T-helper 22 cell (primary cell): ENCODE measurements around the gene GRIK1.

Source experiments
- DNase-seq: peaks from one replicate; pipeline ENCODE4 v3.0.0-alpha.2; 2020; ENCODE audit warnings: low read depth

The GRIK1 gene

DNA sequence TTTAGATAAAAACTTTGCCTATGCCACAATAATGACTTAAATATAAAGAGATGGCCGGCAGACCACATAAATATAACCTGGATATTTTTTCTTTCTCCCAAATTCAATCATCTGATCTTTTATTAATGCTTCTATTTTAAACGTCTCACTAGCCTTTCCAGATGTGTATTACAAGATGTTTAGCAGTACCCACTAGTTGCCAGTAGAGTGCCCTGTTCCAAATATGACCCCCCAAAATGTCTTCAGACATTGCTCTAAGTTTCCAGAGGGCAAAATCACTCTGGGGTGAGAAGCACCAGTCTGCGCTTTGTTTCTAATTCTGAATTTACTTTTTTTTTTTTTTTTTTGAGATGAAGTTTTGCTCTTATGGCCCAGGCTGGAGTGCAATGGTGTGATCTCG is 268.1 kb downstream of the GRIK1 start:
- no peak for DNase-seq

- no peak for DNase-seq
Measured at GRCh38 chr21:29670228-29670627, 269.6 kb downstream of the GRIK1 start.

DNA sequence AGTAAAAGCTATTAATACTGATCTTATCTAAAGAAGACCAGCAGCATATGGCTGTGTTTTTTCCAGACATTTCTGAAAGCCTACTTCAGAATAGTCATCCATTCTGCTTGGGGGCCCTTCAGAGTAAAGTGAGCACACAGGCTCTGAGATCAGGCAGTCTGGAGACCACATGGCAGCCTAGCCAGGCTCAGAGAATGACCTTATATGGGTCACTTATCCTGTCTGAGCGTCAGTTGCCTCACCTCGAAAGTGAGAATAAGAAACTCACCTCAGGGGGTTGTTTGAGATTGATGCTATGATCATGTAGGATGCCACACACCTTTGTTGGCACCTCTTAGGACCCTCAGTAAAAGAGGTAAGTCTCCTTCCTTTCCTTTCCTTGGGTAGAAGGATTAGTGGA is 270.4 kb downstream of the GRIK1 start:
- DNase-seq: no peak

GRCh38 chr21:29667651-29668050 is 272.1 kb downstream of the GRIK1 start:
- no peak for DNase-seq

GRCh38 chr21:29664615-29665014 is 275.2 kb downstream of the GRIK1 start:
- DNase-seq: no peak

DNA sequence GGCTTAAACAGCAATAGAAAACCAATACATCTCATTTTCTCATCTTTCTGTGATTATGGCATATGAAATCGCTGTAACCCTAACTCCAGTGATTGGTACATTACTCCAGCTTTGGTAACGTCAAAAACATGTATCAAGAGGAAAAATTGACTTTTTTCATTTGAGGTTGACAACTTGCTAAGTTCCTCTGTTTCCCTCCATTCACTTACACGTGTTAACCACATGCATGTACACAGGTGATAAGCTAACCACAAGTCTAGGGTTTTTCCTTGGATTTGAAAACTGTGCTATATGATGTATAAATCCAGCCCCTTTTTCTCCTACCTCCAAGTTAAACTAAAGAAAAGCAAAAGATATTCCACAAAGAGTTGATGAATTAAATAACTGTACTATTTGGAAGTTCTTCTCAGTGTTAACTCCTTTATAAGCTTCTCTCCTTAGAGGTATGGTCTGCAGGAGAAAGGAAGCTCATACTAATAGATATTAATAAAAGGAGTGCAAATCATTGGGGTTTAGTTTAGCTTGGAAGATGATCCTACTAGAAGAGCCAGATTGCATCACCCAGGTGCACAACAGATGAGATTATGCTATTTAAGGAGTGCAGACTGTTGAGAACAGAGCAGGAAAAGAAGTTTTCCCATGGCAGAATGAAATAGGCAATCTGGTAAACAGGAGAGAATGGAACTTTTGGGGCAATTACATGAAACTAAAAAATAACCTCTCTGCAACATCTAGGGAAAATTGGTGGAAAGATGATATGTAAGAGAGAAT is 277.9 kb downstream of the GRIK1 start:
- no peak for DNase-seq

GRCh38 chr21:29660047-29660720 is 279.6 kb downstream of the GRIK1 start:
- no peak for DNase-seq

- DNase-seq: no peak
Measured at GRCh38 chr21:29658934-29659203, 280.9 kb downstream of the GRIK1 start.

DNA sequence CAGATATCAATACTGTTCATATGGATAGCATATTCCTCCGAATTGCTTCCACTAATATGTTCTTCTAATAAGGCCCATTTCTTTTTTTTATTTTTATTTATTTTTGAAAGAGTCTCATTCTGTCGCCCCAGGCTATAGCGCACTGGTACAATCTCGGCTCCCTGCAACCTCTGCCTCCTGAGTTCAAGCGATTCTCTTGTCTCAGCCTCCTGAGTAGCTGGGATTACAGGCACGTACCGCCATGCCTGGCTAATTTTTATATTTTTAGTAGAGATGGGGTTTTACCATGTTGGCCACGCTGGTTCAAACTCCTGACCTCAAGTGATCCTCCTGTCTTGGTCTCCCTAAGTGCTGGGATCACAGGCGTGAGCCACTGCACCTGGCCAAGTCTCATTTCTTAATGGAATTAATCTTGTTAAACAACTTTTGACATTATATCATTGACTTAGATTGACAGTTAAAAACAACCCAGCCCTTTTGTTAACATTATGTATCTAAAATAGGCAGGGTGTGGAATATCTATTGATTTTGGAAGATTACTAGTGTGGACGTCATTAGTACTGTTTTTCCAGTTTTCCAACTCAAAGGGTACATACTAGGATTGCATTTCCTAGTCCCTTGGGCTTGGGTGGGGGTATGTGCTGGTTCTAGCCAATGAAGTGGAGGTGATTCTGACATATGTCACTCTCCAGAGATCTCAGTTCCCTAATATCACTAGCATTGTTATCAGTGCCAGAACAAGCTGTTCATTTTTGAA is 281.4 kb downstream of the GRIK1 start:
- no peak for DNase-seq

- DNase-seq: no peak
Measured at GRCh38 chr21:29657240-29657989, 282.4 kb downstream of the GRIK1 start.

- DNase-seq: no peak
Measured at GRCh38 chr21:29656504-29657239, 283.1 kb downstream of the GRIK1 start.

- DNase-seq: no peak
Measured at GRCh38 chr21:29655577-29655976, 284.2 kb downstream of the GRIK1 start.

DNA sequence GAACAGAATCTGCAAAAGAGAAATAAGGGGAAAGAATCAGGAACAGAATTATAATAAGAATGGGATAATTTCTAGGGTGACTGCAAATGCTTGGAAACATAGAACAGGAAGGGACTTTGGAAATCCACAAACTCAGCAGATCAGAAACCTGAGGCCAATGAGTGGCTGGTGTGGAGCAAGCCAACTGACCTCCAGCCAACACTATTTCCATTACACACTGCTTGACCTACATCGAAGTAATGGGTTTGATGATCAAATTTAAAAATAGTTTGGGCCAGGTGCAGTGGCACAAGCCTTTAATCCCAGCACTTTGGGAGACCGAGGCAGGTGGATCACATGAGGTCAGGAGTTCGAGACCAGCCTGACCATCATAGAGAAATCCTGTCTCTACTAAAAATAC is 284.9 kb downstream of the GRIK1 start:
- DNase-seq: no peak

- DNase-seq: no peak
Measured at GRCh38 chr21:29654203-29654602, 285.6 kb downstream of the GRIK1 start.

GRCh38 chr21:29650523-29651022 is 289.2 kb downstream of the GRIK1 start:
- no peak for DNase-seq

- DNase-seq: no peak
Measured at GRCh38 chr21:29649406-29649814, 290.4 kb downstream of the GRIK1 start.

- DNase-seq: no peak
Measured at GRCh38 chr21:29648710-29649240, 291.0 kb downstream of the GRIK1 start.

DNA sequence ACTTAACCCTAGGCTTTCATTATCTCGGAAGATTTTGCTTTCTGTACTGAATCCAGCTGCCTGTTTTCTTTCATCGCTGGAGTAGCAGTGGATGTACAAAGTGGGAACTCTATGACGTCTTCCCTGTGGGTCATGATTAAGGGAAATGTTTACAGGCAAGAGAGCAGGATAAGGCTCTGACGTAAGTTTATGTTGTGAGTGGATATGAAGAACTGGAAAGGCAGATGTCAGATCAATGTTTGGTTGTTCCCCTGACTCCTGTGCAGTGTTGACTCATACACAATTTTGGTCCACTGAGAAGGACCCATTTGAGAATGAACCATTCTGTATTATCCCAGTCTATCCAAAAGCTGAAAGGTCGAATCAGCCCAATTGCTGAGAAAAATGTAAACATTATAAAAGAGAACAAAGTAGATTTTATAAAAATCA is 292.4 kb downstream of the GRIK1 start:
- DNase-seq: no peak

- no peak for DNase-seq
Measured at GRCh38 chr21:29645666-29646553, 293.9 kb downstream of the GRIK1 start.

DNA sequence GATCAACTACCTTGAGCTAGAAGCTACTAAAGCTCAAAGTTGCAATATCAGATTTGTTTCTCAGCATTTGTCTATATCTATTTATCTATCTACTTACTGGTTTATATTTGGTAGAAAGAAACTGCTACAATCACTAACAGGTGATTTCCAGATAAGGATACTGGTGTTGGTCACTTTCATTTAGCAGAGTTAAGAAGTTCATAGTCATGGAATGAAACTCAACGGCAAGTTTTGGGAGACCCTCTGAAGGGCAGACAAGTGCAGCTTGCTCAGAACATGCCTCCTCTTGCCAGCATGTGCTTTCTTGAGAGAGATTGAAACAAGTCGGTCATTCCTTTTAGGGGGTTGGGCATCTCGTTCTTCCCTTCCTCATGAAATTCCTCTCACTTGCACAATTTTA is 296.5 kb downstream of the GRIK1 start:
- DNase-seq: no peak
